A549 (cell line): ENCODE results near the gene ITGB2. TPM values are rescaled to one million over a fixed set of nuclear protein-coding genes. Genes with fewer than 3 reads are reported as not detected.

ENCODE experiments used
- ATAC-seq, 2 experiments: fragments of 200-7000 bp in 1 of 2; fragments of >200 bp in 1 of 2; cut with Nextera tagmentation in 1 of 2; cut with Tn5 transposase in 1 of 2; 3 replicates each; pipeline versions ENCODE4 v1.8.0 to v1.9.1; 2018 to 2020; ENCODE audit warnings: mild to moderate bottlenecking in 1 of 2, moderate library complexity in 1 of 2
- CTCF ChIA-PET: fragments of 300-600 bp; sonication (Branson Sonifier 250); formaldehyde crosslinking; extraction: SDS; loops from one replicate; lab custom pipeline; 2021; ENCODE audit warnings: antibody characterized with exemption, inconsistent platforms; lab: Yijun Ruan, JAX
- POLR2A ChIA-PET: fragments of 350-600 bp; formaldehyde crosslinking; extraction: SDS; loops from one replicate; lab custom pipeline; 2021; ENCODE audit warnings: antibody characterized with exemption, inconsistent platforms; lab: Yijun Ruan, JAX
- DNase-seq, 2 experiments: peaks; one replicate each; pipeline versions ENCODE4 v3.0.0 to v3.0.0-alpha.2; 2011 to 2016; ENCODE audit warnings: low read depth in 1 of 2, low spot score in 1 of 2
- FAIRE-seq: peaks from 2 replicates; lab custom pipeline; 2011; peaks lifted over from hg19 to GRCh38; lab: Jason Lieb, UNC
- H3K27ac ChIP-seq, 2 experiments: fragments of >200 bp; sonication (Bioruptor Twin); formaldehyde crosslinking; 3 replicates each; pipeline ENCODE4 v1.5.1; 2016 to 2017
- H3K4me1 ChIP-seq: fragments of >200 bp; sonication (Bioruptor Twin); formaldehyde crosslinking; 3 replicates; pipeline ENCODE4 v1.6.1; 2016
- H3K4me2 ChIP-seq: fragments of >200 bp; sonication (Bioruptor Twin); formaldehyde crosslinking; 3 replicates; pipeline ENCODE4 v1.6.1; 2016
- H3K4me3 ChIP-seq: fragments of >200 bp; sonication (Bioruptor Twin); formaldehyde crosslinking; 3 replicates; pipeline ENCODE4 v1.5.1; 2016
- H3K9me3 ChIP-seq: fragments of >200 bp; sonication (Bioruptor Twin); formaldehyde crosslinking; 3 replicates; pipeline ENCODE4 v1.6.1; 2016
- CHD4 ChIP-seq: fragments of 200-600 bp; sonication (generic); IDR thresholded peaks from 2 replicates; pipeline ENCODE4 v1.6.1; 2016; ENCODE audit warnings: antibody characterized with exemption, mild to moderate bottlenecking, borderline replicate concordance
- CTCF ChIP-seq: fragments of >200 bp; sonication (Bioruptor Twin); formaldehyde crosslinking; IDR thresholded peaks from 3 replicates; pipeline ENCODE4 v1.5.1; 2016
- EHMT2 ChIP-seq: fragments of 200-600 bp; sonication (generic); IDR thresholded peaks from 2 replicates; pipeline ENCODE4 v1.6.1; 2016; ENCODE audit warnings: antibody characterized with exemption, low read depth, mild to moderate bottlenecking, moderate library complexity
- ESRRA ChIP-seq: fragments of 150-350 bp; IDR thresholded peaks from 2 replicates; pipeline ENCODE4 v1.6.1; 2014; ENCODE audit warnings: mild to moderate bottlenecking, low read length, borderline replicate concordance
- FOSB ChIP-seq: fragments of 250-450 bp; sonication (Bioruptor Pico); IDR thresholded peaks from 2 replicates; pipeline ENCODE4 v1.5.0; 2020; ENCODE audit warnings: mild to moderate bottlenecking, moderate library complexity
- GATA3 ChIP-seq: IDR thresholded peaks from 2 replicates; pipeline ENCODE4 v1.6.1; 2012; ENCODE audit warnings: borderline replicate concordance
- HES2 ChIP-seq: fragments of >200 bp; sonication (Bioruptor Twin); formaldehyde crosslinking; IDR thresholded peaks from 2 replicates; pipeline ENCODE4 v1.6.1; 2016
- HEYL ChIP-seq: fragments of 250-450 bp; sonication (Bioruptor Pico); IDR thresholded peaks from 2 replicates; pipeline ENCODE4 v1.8.0; 2021; ENCODE audit warnings: mild to moderate bottlenecking, moderate library complexity
- HMGXB4 ChIP-seq: fragments of 250-450 bp; sonication (Bioruptor Pico); IDR thresholded peaks from 2 replicates; pipeline ENCODE4 v1.5.0; 2021; ENCODE audit warnings: mild to moderate bottlenecking, moderate library complexity, borderline replicate concordance
- HOXB13 ChIP-seq: fragments of 250-450 bp; sonication (Bioruptor Pico); IDR thresholded peaks from 2 replicates; pipeline ENCODE4 v1.5.0; 2020; ENCODE audit warnings: low read depth, mild to moderate bottlenecking, moderate library complexity
- JUNB ChIP-seq: fragments of >200 bp; sonication (Bioruptor Twin); formaldehyde crosslinking; IDR thresholded peaks from 2 replicates; pipeline ENCODE4 v1.6.1; 2016
- KDM1A ChIP-seq: fragments of 200-600 bp; sonication (generic); IDR thresholded peaks from 2 replicates; pipeline ENCODE4 v1.6.1; 2016; ENCODE audit warnings: low read depth, mild to moderate bottlenecking
- KDM5A ChIP-seq: fragments of 200-600 bp; sonication (generic); IDR thresholded peaks from 2 replicates; pipeline ENCODE4 v1.6.1; 2016; ENCODE audit warnings: antibody characterized with exemption, mild to moderate bottlenecking
- MYC ChIP-seq: IDR thresholded peaks from 2 replicates; pipeline ENCODE4 v1.6.1; 2012; ENCODE audit warnings: mild to moderate bottlenecking, inconsistent platforms, low read length, improper control_type of control experiment, borderline replicate concordance
- NFE2L2 ChIP-seq: fragments of 150-350 bp; conservative IDR thresholded peaks from 2 replicates; pipeline ENCODE4 v1.6.1; 2014; ENCODE audit warnings: low read length
- NR3C1 ChIP-seq: fragments of >200 bp; sonication (Bioruptor Twin); formaldehyde crosslinking; IDR thresholded peaks from 3 replicates; pipeline ENCODE4 v1.6.1; 2017
- POLR2A ChIP-seq: IDR thresholded peaks from 2 replicates; pipeline ENCODE4 v1.6.1; 2012; ENCODE audit warnings: mild to moderate bottlenecking, low read length
- POLR2AphosphoS2 ChIP-seq: conservative IDR thresholded peaks from 2 replicates; pipeline ENCODE4 v1.6.1; 2012; ENCODE audit warnings: low read length, improper control_type of control experiment, inconsistent platforms
- TFCP2L1 ChIP-seq: fragments of 250-450 bp; sonication (Bioruptor Pico); IDR thresholded peaks from 2 replicates; pipeline ENCODE4 v1.5.0; 2021; ENCODE audit warnings: mild to moderate bottlenecking
- ZC3H11A ChIP-seq: fragments of 450-650 bp; IDR thresholded peaks from 2 replicates; pipeline ENCODE4 v1.6.1; 2014; ENCODE audit warnings: antibody characterized with exemption, mild to moderate bottlenecking
- WGBS: methylation state at CpG from one replicate; pipeline ENCODE4 v1.1.6; 2017; ENCODE audit errors: missing lambda C conversion rate; 5-methylcytosine and 5-hydroxymethylcytosine counted together
- polyA plus RNA-seq, 4 experiments: library from polyadenylated mRNA; depleted of rRNA in 3 of 4; stranded (reverse); fragments of >200 nt; fragmentation: RNase III in 1 of 4; extraction: RNeasy Plus Mini Kit Qiagen cat#74134 plus additional on column Dnase treatment in 1 of 4; gene quantifications; 2 replicates in 3 of 4; 3 replicates in 1 of 4; pipeline ENCODE4 v1.2.3, GENCODE V29; 2011 to 2017

ITGB2 gene
- polyA plus RNA-seq, 2 of the 4 experiments (the other 2 are of a cell fraction): 0.46 to 0.59 TPM

- Histone ChIP-seq H3K4me3 (no peak overlapping the region), H3K9me3 (no peaks in the 10 kb centered on the region), H3K4me1 (no peaks in the 10 kb centered on the region), H3K27ac (no peak overlapping the region), H3K4me2 (no peak overlapping the region)
- ChIA-PET CTCF (interaction anchor here (1.3 to 3.7 kb wide), 2 partner anchors 12 to 104 kb away, joined by 4 to 24 read pairs; partner anchors contain the start of gene UBE2G2), POLR2A (interaction anchor here (0.6 kb wide), 1 partner anchor 36 kb away, joined by 4 read pairs; no protein-coding TSS in a partner anchor)
- WGBS: 82% methylated on average over 9 of the region's 22 CpGs
- FAIRE-seq (no peak), DNase-seq (no peak), ATAC-seq (no peak)
- TF ChIP-seq HOXB13 (CRISPR knock-in tag) (no peak), HES2 (no peak), POLR2A (no peak), KDM1A (no peak), POLR2AphosphoS2 (no peak), EHMT2 (no peak), CHD4 (no peak)
Observed at GRCh38 chr21:44905016-44905727, 15.5 kb downstream of the ITGB2 start.

GRCh38 chr21:44904141-44904923, 16.4 kb downstream of the ITGB2 start:
- no peaks in the 10 kb centered on the region for H3K4me1 ChIP-seq
- no peak for ATAC-seq
- no peak for TF ChIP-seq TFCP2L1
- no peak for TF ChIP-seq ZC3H11A
- TF ChIP-seq CTCF: no peak
- TF ChIP-seq GATA3: no peak
- no peak for TF ChIP-seq NFE2L2
- no peak for TF ChIP-seq KDM5A
- no peak for TF ChIP-seq FOSB (CRISPR knock-in tag)
- no peak for TF ChIP-seq HOXB13 (CRISPR knock-in tag)
- no peak for TF ChIP-seq HEYL (CRISPR knock-in tag)
- TF ChIP-seq ESRRA: no peak
- no peak for TF ChIP-seq HMGXB4 (CRISPR knock-in tag)
- no peak for TF ChIP-seq JUNB
- no peak for TF ChIP-seq MYC
- TF ChIP-seq, all 56 proteins: peak for 0
- no peak for DNase-seq
- POLR2A ChIA-PET: no interaction called here
- 84% methylated on average over 11 of the region's 14 CpGs for WGBS
- FAIRE-seq: no peak
- Histone ChIP-seq H3K9me3 (no peaks in the 10 kb centered on the region), H3K4me2 (no peak overlapping the region), H3K4me3 (no peak overlapping the region), H3K27ac (no peak overlapping the region)
- CTCF ChIA-PET: no interaction called here

- ChIA-PET CTCF (no interaction called here), POLR2A (no interaction called here)
- Histone ChIP-seq H3K9me3 (no peaks in the 10 kb centered on the region), H3K4me1 (no peaks in the 10 kb centered on the region), H3K27ac (no peak overlapping the region), H3K4me2 (no peak overlapping the region), H3K4me3 (no peak overlapping the region)
- FAIRE-seq: no peak
- no peak for ATAC-seq
- WGBS: 84% methylated on average over 9 of the region's 22 CpGs
- DNase-seq: no peak
- TF ChIP-seq KDM1A (no peak), NR3C1 (no peak)
Observed at GRCh38 chr21:44903689-44904088, 17.0 kb downstream of the ITGB2 start.
